C4-2B (cell line): ENCODE measurements around the gene SMTNL2.

Source experiments
- H3K27ac ChIP-seq: fragments of 450-650 bp; 2 replicates; pipeline ENCODE4 v1.5.1; 2017
- CTCF ChIP-seq: fragments of 450-650 bp; conservative IDR thresholded peaks from 2 replicates; pipeline ENCODE4 v1.5.1; 2017; ENCODE audit warnings: mild to moderate bottlenecking
- ZFX ChIP-seq: fragments of 450-650 bp; IDR thresholded peaks from 2 replicates; pipeline ENCODE4 v1.6.1; 2017

Gene SMTNL2

GRCh38 chr17:4557626-4558346 lies 26.5 kb upstream of the SMTNL2 start:
- H3K27ac ChIP-seq = no peak overlapping the region
- no peak for TF ChIP-seq ZFX
- TF ChIP-seq CTCF = no peak

GRCh38 chr17:4558347-4558971 lies 25.9 kb upstream of the SMTNL2 start:
- TF ChIP-seq CTCF = no peak
- TF ChIP-seq ZFX = no peak
- H3K27ac ChIP-seq = no peak overlapping the region

- no peak for TF ChIP-seq ZFX
- TF ChIP-seq CTCF = no peak
These were observed 25.1 kb upstream of the SMTNL2 start for GRCh38 chr17:4559139-4559791.

GRCh38 chr17:4559966-4560365 lies 24.4 kb upstream of the SMTNL2 start:
- H3K27ac ChIP-seq = no peak overlapping the region
- TF ChIP-seq CTCF = no peak
- TF ChIP-seq ZFX = no peak

More at GRCh38 chr17:4559139-4559791, 25.1 kb upstream of the SMTNL2 start:
- no peak overlapping the region for H3K27ac ChIP-seq

- TF ChIP-seq ZFX (no peak), CTCF (no peak)
- no peak within 1 kb of the TSS for H3K27ac ChIP-seq
These were observed 23.9 kb upstream of the SMTNL2 start, which contains the start of gene GGT6 for GRCh38 chr17:4560421-4560820. GGT6 (minus strand) TSS chr17:4560577; CDS start chr17:4560521, 56 bp downstream.

- no peak for TF ChIP-seq CTCF
- no peak for TF ChIP-seq ZFX
- H3K27ac ChIP-seq = no peak overlapping the region
These were observed 23.5 kb upstream of the SMTNL2 start for GRCh38 chr17:4560837-4561256.
